Colon (tissue), 2 donors: Measurements from ENCODE around the gene TRAPPC12.
"Not testable (repeated sequence)": the region's sequence is repeated elsewhere in the genome, so short reads cannot be mapped to it uniquely, and the experiment has no call there.

ENCODE experiments used
- FAIRE-seq: peaks from 2 replicates; lab custom pipeline; 2012; peaks lifted over from hg19 to GRCh38; lab: Jason Lieb, UNC
- donor health status: control.
- donor health status: control.

Gene TRAPPC12

DNA sequence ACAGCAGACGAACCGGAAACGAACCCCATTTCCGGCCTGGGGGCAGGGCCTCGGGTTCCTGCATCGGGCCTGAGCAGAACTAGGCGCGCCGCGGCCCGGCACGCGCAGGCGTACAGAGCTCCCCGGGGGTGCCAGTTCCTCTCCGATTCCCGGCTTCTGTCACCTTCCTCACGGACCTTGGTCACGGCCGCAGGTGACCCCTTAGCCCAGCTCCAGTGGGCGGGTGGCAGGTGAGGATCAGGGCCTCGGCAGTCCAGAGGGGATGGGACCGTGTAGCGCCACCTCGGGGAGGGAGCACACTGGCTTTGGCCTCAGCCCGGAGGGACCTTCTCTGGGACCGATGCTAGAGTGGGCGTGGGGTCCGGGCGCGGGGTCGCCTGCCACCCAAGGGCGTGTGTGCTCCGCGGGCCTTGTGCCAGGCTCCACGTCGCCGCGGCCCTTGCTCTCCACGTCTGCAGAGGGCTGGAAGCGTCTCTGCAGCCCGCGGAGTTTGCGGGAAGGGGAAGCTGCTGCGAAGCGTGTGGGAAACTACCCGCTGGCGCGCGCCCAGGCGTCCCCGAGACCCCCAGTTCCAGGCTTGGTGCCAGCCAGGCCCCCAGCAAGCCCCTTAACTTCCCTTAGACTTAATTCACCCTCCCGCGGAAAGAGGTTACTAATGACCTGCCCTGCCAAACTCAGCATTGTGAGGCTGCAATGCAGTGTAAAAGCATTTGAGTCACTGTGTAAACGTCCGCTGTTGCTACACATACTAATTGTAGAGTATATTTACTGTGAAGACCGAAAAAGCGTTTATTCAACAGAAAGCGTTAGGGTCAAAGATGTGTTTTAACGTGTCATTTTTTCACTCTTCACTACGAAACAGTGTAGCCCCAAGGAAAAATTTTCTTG is at the start of gene TRAPPC12:
TSS of gene TRAPPC12 (plus strand) at position 48 of the 888 bp plus-strand sequence. CDS start 7,930 bp downstream, outside the sequence.
- FAIRE-seq, result no peak

DNA sequence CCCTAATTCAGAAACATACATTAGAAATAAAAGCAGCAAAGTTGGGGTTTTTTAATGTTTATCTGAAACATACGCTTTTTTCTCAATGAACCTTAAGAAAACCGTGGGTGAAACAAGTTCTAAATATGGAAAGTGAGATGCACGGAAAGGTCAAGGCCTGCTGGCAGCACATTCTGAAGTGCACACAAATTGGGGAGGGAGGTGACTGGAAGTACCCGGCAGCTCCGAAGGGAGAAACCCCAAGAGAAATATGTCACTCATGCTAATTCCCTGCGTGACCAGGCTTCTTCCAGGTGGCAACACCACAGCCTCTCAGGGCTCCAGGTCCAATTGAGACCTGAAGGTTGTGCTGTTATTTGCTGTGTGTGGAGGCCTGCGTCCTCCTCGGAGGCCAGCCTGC is 47.4 kb upstream of the TRAPPC12 start:
- FAIRE-seq, result no peak

DNA sequence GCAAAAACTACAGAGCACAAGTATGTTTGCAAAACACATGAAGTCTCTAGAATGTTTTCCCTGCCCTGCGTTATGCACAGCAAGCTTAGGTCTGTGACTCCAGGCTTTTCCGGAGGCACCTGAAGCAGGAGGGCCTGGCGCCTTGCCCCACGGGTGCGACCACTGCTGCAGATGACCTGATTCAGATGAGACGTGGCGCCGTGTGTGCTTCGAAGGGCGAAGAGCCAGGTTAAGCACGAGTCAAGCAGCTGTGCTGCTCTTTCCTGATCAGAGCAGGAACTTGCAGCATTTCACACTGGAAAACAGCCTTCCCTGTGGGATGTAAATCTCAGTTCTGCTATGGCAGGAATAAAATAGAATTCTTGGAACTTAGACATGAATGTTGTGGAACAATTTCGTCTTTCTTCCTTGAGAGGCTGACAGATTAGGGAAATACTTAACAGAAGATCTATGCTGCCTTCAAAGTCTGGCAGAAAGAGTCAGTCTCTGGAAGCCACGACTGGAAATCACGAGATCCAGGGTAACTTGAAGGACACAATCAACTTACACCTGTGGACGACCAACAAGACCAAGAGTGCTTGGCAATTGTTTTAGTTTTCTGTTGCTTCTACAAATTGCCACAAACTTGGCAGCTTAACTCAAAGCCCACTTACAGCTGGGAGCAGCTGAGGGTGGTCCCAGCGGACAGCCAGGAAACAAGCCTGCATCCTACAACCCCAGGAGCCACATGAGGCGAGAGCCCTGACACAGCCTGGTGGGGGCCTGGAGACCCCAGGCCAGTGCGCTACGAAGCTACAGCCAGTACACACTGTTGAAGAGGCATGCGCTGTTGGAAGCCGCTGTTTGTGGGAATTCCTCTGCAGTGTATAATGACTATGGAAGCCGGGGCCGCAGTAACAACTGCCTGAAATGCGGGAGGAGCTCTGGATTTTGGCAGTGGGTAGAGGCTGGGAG is 44.8 kb upstream of the TRAPPC12 start:
- no peak for FAIRE-seq

DNA sequence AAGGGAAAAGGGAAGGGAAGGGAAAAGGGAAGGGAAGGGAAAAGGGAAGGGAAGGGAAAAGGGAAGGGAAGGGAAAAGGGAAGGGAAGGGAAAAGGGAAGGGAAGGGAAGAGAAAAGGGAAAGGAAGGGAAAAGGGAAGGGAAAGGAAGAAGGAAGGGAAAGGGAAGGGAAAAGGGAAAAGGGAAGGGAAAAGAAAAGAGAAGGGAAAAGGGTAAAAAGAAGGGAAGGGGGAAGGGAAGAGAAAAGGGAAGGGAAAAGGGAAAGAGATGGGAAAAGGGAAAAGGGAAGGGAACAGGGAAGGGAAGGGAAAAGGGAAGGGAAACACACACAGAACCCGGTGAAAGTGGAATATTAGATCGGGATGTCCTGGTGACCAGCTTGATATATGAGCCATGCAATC is 42.6 kb upstream of the TRAPPC12 start:
- no peak for FAIRE-seq

DNA sequence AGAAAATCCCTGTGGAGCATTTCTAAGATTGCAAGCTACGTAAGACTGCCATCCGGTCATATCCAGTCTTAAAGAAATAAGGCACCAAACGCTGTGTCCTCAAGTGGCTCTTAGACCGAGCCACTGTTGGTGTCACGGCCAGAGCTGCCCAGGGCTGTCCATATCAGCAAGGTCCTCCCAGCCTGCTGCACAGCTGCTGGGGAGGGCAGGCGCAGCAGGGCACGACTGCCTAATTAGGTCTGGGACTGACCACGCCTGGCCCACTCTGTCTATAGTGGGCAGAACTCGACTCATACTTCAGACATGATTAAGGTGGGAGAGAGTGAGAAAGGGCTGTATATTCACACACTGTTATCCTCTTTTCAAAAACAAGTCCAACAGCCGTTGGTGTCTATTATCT is 41.2 kb upstream of the TRAPPC12 start:
- no peak for FAIRE-seq

DNA sequence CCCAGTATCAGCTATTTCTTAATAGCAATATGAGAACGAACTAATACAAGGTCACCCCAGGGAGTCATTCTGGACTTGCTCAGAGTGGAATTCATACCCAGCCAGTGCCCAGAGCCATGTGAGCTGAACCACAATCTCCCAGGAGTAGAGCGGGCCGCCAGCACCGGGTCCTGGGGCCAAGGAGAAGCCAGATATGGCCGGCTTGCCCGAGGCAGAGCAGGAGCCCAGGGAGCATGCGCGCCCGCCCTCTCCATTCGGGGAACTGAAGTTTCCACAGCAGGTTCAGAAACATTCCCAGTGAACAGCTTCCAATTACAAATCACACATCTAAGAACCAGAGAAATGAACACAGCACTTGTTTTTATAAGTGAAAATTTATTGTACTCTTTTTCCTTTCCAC is 39.4 kb upstream of the TRAPPC12 start:
- no peak for FAIRE-seq

DNA sequence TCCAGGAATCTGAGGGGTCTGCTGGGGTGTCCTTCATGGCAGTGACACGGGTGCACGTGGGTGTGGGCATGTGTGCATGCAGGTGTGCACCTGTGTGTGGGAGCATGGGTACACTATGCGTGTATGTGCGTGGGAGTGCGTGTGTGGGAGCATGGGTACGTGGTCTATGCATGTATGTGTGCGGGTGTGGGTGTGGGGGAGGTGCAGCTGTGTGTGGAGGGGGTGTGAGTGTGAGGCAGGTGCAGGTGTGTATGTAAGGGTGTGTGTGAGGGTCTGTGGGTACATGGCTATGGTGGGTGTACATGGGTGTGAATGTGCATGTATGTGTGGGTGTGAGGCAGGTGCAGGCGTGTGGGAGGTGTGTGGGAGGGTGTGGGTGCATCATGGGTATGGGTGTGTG is 38.2 kb upstream of the TRAPPC12 start:
- no peak for FAIRE-seq

DNA sequence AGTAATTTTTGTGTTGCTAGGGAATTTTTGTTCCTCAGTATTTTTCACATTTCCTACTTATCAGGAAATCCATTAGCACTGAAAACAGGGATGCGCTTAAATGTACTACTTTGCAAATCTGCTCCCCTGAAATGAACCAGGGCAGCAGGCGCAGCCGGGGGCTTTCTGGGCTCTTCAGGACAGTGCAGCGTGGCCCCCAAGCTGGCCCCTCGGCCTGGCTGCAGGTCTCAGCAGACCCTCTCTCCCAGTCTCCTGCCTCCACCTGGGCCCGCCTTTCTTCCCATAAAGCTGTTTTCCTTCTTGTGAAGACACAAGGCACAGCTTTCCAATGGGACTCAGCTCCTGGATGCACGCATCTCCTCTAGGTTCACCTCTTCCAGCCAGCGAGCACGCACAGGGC is 37.2 kb upstream of the TRAPPC12 start:
- FAIRE-seq, result no peak

DNA sequence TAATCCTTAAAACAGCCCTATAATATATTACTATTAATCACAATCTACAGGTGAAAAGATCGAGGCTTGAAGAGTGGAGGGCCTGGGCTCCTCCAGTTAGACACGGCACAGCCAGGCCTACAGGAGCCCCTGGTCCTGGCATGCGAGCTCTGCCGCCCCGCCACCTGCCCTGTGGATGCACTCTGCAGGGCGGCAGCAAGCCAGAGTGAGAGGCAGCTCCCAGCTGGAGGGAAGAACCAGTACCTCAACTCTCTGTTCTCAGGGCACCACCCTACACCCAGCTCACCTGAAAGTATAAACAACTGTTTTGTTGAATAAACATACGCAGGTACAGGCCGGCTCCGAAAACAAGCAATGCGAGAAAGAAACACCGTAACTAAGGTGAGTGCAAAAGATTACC is 36.5 kb upstream of the TRAPPC12 start:
- no peak for FAIRE-seq

DNA sequence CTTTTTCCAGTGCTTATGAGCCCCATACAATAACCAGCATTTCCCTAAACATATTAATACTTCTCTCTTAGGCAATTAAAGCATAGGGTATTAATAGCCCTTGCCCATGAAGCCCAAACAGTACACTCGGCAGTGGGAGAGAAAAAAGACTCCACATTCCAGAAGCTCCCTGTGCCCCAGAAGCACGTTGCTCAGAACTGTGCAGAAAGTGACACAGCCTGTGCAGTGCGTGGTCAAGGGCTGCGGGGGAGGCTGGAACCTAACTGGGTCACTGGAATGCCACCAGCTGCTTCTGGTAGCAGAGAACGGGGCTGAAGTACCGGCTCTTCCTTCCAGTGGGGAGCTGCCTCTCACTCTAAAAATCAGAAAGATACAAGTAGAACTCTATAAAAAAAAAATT is 34.6 kb upstream of the TRAPPC12 start:
- FAIRE-seq, result no peak

DNA sequence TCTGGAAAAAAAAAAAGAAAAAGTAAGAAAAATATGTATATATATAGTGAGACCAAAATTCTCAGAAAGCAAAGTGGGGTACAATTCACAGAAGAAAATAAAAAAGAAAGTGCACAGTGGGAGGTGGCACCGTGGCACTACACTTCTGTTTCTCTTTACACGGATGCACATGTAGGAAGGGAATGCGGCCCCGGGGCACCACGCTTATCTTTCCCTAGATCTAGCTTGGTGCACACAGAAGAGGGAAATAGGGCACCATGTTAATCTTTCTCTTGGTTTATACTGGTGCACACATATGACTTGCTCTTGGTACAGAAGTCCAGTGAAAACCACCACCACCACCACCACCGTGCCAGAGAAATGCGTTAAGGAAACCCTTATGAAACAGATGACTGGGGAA is 33.9 kb upstream of the TRAPPC12 start:
- FAIRE-seq, result no peak

DNA sequence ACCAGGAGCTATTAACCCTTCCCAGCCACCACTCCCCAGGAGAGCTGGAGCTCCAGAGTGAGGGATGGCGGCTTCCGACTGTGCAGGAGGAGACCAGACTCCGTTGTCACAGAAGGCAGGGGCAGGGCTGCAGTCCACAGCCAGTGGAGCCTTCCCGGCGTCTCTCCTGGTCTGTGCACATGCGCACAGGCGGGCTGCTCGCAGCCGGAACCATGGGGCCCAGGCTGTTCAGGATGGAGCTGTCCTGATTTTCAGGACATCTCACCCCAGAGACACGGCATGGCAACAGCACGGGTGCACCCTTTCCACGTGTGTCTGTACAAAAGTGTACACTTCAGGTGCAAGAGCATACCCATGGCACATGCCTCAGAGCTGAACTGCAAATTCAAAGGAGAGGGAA is 30.7 kb upstream of the TRAPPC12 start:
- no peak for FAIRE-seq

DNA sequence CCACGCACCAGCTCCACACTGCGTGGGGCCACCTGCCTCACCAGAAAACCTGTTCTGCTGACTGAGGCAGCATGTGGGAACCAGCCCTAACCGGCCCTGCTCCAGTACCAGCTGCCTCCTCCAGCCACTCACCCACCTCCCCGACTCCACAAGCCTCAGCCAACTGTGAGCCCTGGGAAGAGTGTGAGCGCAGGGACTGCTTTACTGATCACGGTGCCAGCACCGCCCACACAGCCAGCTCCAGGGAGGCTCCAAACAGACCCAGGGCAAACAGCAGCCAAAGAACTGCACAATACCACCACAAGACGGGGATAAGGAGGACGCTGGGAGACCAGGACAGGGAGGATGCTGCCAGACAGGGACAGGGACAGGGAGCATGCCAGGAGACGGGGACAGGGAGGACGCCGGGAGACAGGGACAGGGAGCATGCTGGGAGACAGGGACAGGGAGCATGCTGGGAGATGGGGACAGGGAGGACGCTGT is 30.2 kb upstream of the TRAPPC12 start:
- no peak for FAIRE-seq

DNA sequence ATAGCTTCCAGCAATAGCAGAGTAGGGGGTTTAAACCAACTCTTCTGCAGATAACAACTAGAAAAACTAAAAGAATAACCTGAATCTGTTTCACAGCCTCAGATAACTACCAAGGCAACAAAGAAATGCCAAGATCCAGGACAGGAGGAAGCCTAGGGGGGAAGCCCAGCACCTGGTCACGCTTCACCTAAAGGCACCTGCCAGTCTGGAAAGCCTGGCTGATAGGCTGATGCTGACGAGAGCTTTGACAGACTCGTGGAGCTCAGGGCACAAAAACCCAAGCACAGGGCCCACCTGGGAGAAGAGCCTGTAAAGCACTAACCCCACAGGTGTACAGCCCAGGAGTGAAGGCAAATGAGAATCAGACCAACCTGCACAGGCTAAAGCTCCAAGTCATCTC is 24.5 kb upstream of the TRAPPC12 start:
- no peak for FAIRE-seq

DNA sequence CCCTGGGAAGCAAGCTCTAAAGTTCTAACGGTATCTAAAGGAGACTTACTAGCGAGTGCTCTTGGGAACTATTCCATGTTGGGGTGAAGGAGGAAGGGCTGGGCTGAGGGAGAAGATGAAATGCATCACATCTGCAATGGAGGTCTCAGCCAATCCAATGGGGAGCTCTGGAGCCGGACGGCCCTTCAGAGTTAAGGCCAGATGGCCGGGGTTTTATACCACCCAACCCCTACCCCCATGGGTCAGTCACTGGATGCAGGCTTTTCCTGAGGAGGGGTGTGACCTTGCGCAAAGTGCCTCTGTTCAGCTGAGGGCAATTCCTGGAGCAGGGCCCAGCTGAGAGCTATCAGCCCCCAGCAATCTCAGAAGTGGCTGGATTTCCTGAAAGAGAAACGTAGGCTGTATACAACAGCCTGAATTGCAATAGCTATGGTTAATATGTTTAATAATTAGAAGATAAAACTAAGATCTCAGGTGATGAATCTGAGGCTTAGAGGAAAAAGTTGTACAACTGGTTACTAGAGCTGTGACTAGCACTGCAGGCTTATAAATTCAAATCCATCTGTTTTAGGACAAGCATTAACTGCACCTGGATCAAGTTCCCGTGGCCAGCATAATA is 23.4 kb upstream of the TRAPPC12 start:
- FAIRE-seq, result no peak

DNA sequence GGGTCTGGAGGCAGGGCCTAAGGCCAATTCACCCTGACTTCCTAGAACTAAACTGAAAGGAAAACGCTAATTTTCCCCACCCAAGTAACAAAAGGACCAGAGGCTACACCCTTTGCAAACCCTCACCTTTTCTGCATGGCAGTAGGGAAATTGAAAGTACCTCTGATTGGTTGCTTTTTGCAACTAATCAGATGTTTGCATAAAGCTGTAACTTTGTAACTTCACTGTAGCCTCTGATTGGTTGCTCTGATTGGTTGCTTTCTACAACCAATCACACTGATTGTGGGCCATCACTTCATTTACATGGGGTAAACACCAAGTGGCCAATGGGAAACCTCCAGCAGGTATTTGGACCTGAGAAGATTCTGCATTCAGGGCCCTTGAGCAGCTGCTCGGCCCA is 22.7 kb upstream of the TRAPPC12 start:
- no peak for FAIRE-seq

DNA sequence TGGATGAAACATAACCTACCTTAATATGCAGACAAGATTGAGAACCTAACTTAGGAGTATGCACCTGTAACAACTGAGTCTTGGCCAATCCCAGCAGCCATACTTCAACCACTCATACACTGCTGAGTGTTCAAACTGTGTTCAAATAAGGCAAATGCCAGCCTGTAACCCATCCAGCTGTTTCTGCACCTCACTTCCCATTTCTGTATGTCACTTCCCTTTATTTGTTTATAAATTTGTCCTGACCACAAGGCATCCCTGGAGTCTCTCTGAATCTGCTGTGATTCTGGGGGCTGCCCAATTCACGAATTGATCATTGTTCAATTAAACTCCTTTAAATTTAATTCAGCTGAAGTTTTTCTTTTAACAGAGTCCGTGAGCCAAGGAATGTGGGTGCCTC is 22.0 kb upstream of the TRAPPC12 start:
- FAIRE-seq, result not testable (repeated sequence)

DNA sequence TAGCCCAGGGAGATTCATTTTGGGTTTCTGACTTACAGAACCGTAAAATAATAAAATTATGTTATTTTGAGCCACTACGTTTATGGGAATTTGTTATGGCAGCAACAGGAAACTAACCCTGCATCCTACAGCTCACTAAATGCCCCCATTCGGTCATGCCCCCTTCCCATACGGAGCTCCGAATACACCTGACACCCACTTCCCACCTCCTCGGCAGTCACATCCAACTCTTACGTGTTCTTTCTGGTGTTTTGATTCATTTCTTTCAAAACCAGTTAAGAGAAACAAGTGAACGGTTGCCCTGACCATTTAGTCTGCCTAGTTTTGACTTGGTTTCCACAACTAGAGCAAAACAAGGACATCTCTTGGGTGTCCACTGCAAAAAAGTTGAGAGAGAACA is 21.6 kb upstream of the TRAPPC12 start:
- no peak for FAIRE-seq

DNA sequence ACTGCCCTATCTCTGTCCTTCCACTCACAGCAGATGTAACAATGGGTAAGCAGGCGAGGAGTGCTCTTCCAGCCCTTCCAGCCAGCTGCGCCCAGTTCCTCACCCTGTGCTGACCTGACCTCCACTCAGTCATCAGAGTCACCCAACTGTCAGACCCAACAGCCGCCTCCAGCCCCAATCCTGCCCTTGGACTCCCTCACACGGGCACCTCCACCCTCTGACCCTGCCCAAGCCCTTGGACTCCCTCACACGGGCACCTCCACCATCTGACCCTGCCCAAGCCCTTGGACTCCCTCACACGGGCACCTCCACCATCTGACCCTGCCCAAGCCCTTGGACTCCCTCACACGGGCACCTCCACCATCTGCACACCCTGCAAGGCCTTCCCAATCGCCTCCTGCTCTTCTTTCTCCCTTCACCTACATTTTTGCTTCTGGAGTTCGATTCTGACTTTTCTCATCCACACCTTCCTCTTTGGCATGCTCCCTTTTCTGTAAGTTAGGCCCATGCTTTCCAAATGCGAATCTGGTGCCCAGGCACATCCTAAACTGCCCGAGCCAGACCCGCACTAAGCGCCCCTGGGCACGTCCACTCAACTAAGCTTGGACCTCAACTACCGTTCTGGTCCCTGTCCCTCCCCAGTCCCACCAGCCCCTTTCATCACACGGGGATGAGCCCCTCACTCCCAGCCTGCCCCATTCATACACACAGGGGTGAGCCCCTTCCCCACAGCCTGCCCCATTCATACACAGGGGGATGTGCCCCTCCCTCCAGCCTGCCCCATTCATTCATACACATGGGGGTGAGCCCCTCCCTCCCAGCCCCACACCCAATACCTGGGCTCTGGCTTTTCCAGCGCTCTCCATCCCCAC is 17.7 kb upstream of the TRAPPC12 start:
- no peak for FAIRE-seq

DNA sequence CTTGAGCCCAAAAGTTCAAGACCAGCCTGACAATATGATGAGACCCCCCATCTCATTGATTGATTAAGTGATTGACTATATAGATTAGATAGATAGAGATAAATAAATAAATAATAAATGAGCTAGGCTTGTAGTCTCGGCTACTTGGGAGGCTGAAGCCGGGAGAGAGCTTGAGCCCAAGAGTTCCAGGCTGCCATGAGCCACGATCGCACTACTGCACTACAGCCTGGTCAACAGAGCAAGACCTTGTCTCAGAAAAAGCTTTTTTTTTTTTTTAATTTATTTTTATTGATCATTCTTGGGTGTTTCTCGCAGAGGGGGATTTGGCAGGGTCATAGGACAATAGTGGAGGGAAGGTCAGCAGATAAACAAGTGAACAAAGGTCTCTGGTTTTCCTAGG is 14.3 kb upstream of the TRAPPC12 start:
- no peak for FAIRE-seq

DNA sequence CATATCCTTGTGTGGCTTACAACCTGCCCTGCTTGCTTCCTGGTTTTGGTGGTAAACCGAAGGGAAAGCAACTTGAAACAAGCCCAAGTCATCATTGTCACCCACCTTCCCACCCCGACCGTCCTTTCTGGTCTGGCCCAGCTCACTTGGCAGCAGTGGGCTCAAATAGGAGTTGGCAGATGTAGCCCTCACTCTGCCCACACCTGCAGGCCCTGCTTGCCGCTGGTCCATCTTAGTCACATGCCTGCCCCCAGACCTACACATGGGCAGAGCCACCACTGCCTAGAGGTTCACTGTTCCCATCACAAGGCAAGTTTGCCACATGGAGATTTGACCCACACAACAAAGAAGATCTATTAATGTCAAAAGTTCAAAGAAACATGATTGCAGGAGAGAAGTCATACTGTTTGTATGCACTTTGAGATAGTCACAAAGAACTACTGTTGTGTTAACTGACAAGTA is 11.2 kb upstream of the TRAPPC12 start:
- no peak for FAIRE-seq
